Measurements from ENCODE around the gene BICRA.

Gene BICRA

DNA sequence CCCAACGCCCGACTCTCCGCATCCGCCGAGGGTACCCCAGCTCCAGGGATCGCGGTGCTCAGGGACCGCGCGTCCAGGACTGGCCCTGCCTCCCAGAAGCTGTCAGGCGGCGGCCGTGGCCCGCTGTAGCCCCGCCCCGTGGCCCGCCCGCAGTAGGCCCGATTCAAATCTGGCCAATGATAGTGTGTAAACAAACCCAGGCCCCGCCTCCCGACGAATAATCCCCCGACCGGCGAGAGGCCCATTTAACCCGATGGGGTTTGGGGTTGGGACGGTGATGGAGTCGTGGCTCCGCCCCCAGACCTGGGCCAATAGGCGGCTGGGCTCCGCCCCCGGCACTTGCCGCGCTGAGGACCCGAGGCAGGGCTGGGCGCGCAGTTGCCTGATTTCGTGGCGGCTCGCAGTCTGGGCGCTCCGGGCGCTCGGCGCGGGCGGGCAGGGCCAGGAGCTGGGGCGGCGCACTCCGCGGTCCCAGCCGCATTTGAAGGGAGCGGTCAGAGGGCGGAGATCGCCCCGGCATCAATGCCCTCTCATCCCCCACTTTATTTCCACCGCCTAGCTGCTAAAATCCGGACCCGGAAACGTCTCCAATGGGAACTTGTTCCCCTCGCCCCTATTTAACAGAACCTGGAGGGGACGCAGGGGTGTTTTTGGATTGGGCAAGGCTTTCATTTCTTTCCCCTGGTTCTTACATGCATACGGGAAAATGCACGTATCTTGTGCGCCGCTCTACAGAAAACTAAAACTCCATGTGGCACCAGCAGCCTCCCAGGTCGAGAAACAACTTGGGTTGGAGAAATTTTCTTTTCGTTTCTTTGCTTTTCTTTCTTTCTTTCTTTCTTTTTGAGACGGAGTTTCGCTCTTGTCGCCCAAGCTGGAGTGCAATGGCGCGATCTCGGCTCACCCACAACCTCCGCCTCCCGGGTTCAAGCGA lies 8.4 kb upstream of the BICRA start:
- in situ Hi-C loops (cut with MboI; ENCODE audit: low sequenced_read_pairs), result no loop called here

- in situ Hi-C loops (cut with MboI; ENCODE audit: low sequenced_read_pairs), result no loop called here
These were observed 7.6 kb upstream of the BICRA start for GRCh38 chr19:47601180-47601904.

- in situ Hi-C loops (cut with MboI; ENCODE audit: low sequenced_read_pairs), result no loop called here
These were observed 5.0 kb upstream of the BICRA start for GRCh38 chr19:47603706-47604565.

DNA sequence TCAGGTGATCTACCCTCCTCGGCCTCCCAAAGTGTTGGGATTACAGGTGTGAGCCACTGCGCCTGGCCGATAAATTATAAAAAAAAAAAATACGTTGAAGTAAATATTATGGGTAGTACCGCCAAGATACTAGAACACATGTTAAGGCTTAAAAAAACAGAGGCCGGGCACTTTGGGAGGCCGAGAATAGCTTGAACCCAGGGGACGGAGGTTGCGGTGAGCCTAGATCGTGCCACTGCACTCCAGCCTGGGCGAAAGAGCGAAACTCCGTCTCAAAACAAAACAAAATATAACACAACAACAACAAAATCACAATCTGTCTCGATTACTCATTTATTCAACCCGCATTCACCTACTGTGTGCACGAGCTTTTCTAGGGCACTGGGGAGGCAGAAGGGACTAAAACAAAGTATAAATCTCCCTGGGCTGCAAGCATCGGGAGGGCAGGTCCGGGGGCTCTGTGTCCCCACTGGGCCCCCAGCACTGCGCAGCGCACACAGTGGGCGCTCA lies 1.3 kb upstream of the BICRA start:
- in situ Hi-C loops (cut with MboI; ENCODE audit: low sequenced_read_pairs), result no loop called here

- in situ Hi-C loops (cut with MboI; ENCODE audit: low sequenced_read_pairs), result no loop called here
These were observed 638 bp upstream of the BICRA start for GRCh38 chr19:47608074-47608918.

DNA sequence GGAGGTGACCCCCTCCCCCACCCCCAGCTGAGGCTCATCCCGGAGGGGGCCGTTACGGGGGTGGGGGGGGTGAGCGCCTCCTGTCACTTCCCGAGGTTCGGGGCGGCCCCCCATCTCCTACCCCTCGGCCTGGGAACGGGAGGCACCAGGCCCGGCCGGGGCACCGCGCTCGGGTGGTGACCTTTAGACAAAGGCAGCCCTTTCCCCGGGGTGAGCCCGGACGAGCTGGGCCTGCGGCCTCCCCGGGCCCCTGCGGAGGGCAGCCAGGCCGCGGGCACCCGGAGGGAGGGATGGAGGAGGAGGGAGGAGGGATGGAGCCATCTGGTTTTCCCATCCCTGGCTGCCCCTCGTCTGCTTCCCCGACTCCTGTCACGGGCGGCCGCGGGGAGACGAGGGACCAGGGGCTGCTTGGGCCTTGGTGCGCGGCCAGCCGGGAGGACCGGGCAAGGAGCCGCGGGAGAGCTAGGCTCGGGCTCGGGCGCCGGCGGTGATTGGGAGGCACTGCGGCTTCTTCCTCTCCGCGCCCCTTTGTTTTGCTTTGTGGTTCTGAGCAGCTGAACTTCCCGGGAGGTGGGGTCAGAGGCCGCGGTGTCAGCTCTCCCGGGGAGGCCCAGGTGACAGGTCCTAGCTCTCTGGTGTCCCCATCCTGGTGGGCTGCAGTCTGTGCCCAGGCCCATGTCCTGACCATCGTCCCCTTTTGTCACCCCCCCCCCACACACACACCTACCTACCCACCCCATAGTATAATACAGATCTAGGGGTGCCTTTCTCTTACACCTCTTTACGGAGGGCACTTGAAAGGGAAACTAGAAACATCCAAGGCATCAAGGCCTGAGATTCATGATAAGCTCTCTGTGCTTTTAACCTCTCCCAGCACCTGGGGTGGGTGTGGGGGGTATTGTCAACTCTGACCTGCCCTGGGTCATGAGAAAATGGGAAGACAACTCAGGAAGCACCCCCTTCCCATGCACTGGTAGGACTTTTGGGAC lies 1.3 kb downstream of the BICRA start:
- in situ Hi-C loops (cut with MboI; ENCODE audit: low sequenced_read_pairs), result no loop called here

DNA sequence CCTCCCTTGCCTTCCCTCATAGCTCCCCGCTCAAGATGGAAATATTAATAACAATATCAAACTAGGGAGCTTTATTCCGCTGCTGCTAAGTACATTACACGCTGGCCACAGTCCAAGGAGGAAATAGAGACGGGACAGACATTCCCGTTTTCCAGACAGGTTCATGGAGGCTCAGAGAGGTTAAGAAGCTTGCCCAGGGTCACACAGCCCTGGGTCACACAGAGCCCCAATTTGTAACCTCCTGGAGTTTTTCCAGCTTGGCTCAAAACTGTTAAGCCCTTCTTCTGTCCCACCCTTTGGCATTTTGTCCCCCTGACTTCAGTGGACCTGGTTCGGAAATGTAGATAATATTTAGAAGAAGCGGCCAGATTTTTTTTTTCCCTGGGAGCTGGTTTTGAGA lies 2.0 kb downstream of the BICRA start:
- in situ Hi-C loops (cut with MboI; ENCODE audit: low sequenced_read_pairs), result no loop called here

- in situ Hi-C loops (cut with MboI; ENCODE audit: low sequenced_read_pairs), result no loop called here
These were observed 4.5 kb downstream of the BICRA start for GRCh38 chr19:47613165-47614020.

GRCh38 chr19:47614021-47614295 lies 5.0 kb downstream of the BICRA start:
- in situ Hi-C loops (cut with MboI; ENCODE audit: low sequenced_read_pairs), result no loop called here

DNA sequence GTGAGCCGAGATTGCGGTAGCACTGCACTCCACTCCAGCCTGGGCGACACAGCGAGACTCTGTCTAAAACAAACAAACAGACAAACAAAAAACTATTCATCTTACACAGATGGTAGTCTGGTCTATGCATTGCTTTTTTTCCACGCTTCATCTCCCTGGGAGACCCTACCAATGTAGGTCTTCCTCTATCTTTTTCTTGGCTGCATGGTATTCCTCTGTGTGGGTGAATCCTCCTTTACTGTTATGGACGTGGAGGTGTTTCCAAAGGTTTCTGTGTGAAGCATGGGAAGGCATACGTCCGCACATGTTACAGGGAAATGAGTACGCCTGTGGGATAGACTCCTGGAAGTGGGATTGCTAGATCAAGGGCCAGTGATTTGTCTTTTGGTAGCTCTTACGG lies 5.6 kb downstream of the BICRA start:
- in situ Hi-C loops (cut with MboI; ENCODE audit: low sequenced_read_pairs), result no loop called here

DNA sequence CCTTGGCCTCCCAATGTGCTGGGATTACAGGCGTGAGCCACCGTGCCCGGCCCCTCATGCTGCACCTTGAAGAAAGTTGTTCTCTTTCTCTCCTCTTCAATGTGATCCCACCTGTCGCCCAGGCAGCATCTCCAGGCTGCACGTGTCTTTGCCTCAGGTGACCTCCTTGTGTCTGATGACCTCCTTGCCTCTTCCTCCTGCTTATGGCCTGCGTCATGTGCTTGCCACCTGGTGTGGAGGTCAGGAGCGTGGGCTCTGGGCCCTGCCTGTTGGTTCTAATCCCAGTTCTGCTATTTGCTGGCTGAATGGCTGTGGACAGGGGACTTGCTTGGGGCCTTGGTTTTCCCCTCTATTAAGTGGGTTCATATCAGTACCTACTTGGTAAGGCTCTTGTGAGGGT lies 6.3 kb downstream of the BICRA start:
- in situ Hi-C loops (cut with MboI; ENCODE audit: low sequenced_read_pairs), result no loop called here

DNA sequence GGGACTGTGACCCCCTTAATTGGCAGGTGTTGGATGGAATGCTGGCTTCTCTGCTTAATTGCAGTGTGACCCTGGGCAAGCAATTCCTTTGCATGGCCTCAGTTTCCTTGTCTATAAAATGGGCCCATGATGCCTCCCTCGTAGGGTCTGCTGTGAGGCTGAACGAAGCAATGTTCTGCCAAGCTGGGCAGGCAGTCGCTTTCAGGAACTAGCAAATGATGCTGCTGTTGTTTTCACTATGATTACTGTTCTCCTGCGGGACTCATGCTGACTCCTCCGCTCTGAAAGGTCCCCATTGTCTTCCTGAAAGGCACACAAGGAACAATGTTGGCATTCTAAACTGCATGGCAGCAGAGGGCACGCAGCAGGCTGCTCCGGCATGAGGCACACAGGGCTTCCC lies 6.8 kb downstream of the BICRA start:
- in situ Hi-C loops (cut with MboI; ENCODE audit: low sequenced_read_pairs), result no loop called here

GRCh38 chr19:47618771-47619170 lies 9.8 kb downstream of the BICRA start:
- in situ Hi-C loops (cut with MboI; ENCODE audit: low sequenced_read_pairs), result no loop called here

DNA sequence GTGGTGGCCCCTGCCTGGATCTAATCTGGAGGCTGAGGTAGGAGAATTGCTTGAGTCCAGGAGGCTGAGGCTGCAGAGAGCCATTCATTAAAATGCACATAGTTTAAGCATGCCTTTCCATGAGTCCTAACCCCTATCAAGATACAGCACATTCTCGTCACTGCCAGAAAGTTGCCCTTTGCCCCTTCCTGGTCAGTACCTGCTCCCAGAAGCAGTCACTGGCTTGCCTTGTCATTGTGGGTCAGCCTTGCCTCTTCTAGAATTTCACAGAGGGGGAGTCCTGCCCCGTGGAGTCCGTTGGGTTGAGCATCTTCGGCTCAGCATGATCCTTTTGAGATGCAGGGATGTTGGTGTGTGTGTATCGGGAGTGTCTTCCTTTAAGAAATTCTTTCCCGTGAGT lies 10.8 kb downstream of the BICRA start:
- in situ Hi-C loops (cut with MboI; ENCODE audit: low sequenced_read_pairs), result no loop called here

GRCh38 chr19:47623151-47623920 lies 14.4 kb downstream of the BICRA start:
- in situ Hi-C loops (cut with MboI; ENCODE audit: low sequenced_read_pairs), result no loop called here

- in situ Hi-C loops (cut with MboI; ENCODE audit: low sequenced_read_pairs), result no loop called here
These were observed 15.0 kb downstream of the BICRA start for GRCh38 chr19:47623921-47624391.

GRCh38 chr19:47625650-47626049 lies 16.7 kb downstream of the BICRA start:
- in situ Hi-C loops (cut with MboI; ENCODE audit: low sequenced_read_pairs), result no loop called here
